Left ventricle myocardium superior (tissue), 1 donor: ENCODE data around the gene ANKRD9. TPM values are rescaled to one million over a fixed set of nuclear protein-coding genes. Genes with fewer than 3 reads are reported as not detected.
A peak's percentile ranks its signal among the peaks of the same experiment; 100 is the strongest.

Experiments
- ATAC-seq: fragments of 200-7000 bp; cut with Tn5 transposase; one replicate; pipeline ENCODE4 v1.9.1; 2020; ENCODE audit warnings: mild to moderate bottlenecking, moderate library complexity
- DNase-seq: peaks from one replicate; pipeline ENCODE4 v3.0.0-alpha.2; 2020
- intact Hi-C: fragments of 100-400 bp; cut with micrococcal nuclease; formaldehyde crosslinking; loops from one replicate; pipeline ENCODE4 v1.11.0; 2022
- total RNA-seq: library from RNA; stranded (reverse); fragmentation: NEBNext Ultra II Directional; extraction: Animal tissue kit (Norgen Biotek cat#: 25700); gene quantifications from one replicate; pipeline ENCODE4 v1.2.1, GENCODE V29; 2021
- donor health status: DM: no; HTN: yes; CAD: no; lungs with severe emphysema.

Gene ANKRD9
- total RNA-seq, 1 donor from 2014 or later, result 167 TPM

- intact Hi-C loops, result no loop called here
- DNase-seq, result no peak
- ATAC-seq, result peak; percentile 55
These were observed 22.4 kb downstream of the ANKRD9 start for GRCh38 chr14:102487204-102487577.

DNA sequence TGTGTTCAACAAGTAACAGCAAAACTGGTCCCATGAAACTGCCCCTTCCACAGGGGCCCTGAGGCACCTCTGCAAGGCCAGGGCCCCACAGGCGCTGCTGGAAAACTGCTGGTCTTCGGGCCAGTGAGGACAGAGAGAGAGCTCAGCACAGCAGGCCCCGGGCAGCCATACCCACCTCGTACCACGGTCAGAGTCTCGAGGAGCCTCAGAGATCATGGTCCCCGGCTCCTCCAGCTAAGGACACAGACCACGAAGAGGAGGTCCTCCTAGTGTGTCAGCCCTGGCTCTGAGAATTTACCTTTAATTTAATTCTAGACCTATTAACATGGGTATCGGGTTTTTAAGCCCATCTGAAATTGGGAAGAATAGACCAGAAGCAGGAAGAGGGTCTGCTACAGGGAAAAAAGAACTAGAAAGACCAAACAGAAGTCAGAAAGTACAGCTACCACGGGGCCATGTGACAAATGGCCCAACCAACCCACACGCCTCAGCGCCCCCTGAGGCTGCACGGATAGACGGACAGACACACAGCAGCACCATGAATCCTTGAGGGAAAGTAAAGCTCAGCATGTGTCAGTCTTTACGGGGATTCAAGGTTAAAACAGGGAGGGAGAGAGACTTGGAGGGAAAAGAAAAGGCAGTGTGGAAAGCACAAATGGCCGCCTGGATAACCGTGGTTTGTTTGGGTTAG lies 22.9 kb downstream of the ANKRD9 start:
- intact Hi-C loops, result no loop called here
- ATAC-seq (peak; percentile 52), DNase-seq (no peak)

GRCh38 chr14:102485693-102486512 lies 23.7 kb downstream of the ANKRD9 start:
- intact Hi-C loops, result no loop called here
- no peak for DNase-seq
- peak; percentile 38 for ATAC-seq

GRCh38 chr14:102484316-102484715 lies 25.3 kb downstream of the ANKRD9 start:
- no peak for DNase-seq
- intact Hi-C loops, result no loop called here

DNA sequence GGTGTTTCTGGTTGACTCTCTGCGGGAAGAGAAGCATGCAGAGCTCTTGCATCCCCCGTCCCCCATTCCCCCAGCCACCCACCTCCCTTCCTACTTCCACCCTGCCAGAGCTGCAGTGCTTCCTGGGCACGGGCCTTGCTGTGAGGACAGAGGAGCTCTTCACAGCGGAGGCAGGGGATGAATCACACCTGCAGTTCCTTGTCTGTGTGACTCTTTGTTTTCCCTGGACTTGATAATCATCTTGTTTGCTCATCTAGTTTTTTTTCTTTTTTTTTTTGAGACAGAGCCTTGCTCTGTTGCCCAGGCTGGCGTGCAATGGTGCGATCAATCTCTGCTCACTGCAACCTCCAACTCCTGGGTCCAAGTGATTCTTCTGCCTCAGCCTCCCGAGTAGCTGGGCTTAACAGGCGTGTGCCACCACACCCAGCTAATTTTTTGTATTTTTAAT lies 27.8 kb downstream of the ANKRD9 start:
- ATAC-seq (no peak), DNase-seq (no peak)
- intact Hi-C loops, result no loop called here

More at GRCh38 chr14:102484316-102484715, 25.3 kb downstream of the ANKRD9 start:
- ATAC-seq, result no peak

DNA sequence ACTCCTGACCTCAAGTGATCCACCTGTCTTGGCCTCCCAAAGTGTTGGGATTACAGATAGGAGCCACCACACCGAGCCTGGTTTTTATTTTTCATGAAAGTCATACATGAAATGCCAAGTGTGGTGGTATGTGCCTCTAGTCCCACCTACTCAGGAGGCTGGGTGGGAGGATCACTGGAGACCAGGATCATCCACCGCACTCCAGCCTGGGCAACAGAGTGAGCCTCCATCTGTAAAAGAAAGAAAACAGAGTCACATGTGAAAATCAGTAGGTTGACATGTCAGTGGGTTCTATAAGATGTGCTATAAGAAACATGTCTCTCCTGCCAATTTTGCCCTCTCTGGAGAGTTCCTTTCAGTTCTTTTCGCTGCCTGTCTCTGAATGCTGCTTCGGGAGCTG lies 28.2 kb downstream of the ANKRD9 start:
- no peak for ATAC-seq
- intact Hi-C loops, result no loop called here
- DNase-seq, result no peak

DNA sequence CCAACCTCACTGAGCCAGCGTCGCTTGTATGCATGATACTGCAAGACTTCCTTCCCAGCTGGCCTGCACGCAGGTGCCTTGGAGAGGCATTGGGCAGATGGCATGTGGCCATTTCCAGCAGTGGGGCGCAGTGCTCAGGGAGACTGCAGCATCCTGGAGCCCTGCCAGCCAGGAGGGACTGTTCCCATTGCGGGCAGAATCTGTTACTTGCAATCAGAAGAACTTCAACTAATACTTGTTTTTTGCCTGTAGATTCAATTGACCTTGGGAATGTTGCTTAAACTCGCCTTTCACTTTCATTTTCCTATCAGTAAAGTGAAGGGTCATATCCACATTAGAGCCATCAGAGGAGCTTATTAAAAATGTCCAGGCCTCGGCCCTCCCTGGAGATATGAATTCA lies 29.8 kb downstream of the ANKRD9 start:
- ATAC-seq (peak; percentile 63), DNase-seq (peak; percentile 80)
- intact Hi-C loops, result no loop called here

- intact Hi-C loops, result no loop called here
- DNase-seq (no peak), ATAC-seq (no peak)
These were observed 30.5 kb downstream of the ANKRD9 start for GRCh38 chr14:102479107-102479506.

DNA sequence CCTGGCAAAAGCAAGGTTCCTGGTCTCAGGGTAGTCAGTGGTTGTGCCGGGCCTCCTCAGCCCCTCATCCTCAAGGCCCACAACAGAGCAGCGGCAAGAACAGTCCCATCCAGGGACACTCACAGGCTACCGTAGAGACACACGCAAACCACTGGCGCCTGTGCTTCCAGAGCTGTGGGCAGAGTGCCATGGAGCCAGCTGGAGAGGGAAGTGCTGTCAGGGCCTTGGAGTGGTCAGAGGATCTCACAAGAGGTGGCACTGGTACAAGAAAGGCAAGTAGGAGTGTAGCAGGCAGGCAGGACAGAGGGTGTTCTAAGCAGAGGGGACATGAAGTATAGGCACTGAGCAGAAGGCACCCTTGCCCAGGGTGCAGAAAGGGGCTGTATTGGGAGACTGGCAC lies 34.6 kb downstream of the ANKRD9 start:
- intact Hi-C loops, result no loop called here
- peak; percentile 92 for DNase-seq
- peak; percentile 95 for ATAC-seq

- no peak for ATAC-seq
- intact Hi-C loops, result no loop called here
- no peak for DNase-seq
These were observed 36.0 kb downstream of the ANKRD9 start for GRCh38 chr14:102473559-102473958.

GRCh38 chr14:102472791-102473150 lies 36.8 kb downstream of the ANKRD9 start:
- DNase-seq (no peak), ATAC-seq (no peak)
- intact Hi-C loops, result no loop called here

DNA sequence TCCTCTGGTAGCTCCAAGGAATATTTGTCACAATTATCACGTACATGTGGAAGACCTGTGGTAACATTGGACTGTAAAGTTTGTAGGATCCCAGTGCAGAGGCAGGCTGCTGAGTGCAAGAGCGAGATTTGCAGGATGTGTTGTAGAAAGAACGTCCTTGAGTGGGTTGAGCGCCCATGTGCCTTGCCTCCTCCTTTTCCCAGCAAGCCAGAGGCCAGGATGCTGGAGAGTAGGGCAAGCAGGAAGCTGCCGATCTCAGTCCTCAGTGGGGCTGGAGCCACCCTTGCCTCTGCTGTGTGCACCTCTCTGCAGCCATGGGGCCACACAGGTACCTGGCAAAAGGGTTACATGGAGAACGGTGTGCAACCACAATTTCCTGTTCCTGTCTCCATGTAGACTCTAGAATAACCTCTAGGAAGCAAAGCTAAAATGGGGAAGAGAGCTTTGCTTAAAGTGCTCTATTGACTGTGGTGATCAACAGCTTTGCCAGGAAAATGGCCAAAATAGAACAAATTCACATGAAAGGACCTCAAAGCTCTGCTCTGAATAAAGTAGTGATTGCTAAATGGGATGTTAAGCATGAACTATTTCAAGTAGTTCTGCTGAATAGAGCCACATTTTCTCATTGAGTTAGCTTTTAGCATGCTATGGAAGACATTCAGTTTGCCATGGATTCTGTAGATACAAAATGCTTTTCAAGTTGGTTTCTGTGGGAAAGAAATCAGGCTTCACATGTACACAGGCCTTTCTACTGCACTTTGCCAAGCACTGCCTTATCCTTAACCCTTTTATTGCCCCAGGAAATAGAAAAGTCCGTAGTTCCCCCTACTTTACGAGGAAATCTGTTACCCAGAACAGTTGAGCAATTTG lies 37.4 kb downstream of the ANKRD9 start:
- intact Hi-C loops, result no loop called here

DNA sequence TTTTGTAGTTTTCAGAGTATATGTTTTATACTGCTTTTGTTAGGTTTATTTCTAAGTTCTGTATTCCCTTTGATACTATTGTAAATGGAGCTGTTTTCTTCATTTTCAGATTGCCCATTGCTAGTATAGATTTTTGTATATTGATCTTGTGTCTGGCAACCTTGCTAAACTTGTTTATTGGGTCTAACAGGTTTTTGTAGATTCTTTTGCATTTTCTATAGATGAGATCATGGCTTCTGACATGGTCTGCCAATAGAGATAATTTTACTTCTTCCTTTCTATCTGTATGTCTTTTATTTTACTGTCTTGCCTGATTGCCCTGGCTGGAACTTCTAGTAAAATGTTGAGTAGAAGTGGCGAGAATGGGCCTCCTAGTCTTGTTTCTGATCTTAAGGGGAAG lies 40.3 kb downstream of the ANKRD9 start:
- DNase-seq, result no peak
- intact Hi-C loops, result no loop called here
- ATAC-seq, result no peak

More for the DNA sequence above, 37.4 kb downstream of the ANKRD9 start:
- ATAC-seq, result no peak
- no peak for DNase-seq

- intact Hi-C loops, result no loop called here
These were observed 44.7 kb downstream of the ANKRD9 start for GRCh38 chr14:102464846-102465341.

DNA sequence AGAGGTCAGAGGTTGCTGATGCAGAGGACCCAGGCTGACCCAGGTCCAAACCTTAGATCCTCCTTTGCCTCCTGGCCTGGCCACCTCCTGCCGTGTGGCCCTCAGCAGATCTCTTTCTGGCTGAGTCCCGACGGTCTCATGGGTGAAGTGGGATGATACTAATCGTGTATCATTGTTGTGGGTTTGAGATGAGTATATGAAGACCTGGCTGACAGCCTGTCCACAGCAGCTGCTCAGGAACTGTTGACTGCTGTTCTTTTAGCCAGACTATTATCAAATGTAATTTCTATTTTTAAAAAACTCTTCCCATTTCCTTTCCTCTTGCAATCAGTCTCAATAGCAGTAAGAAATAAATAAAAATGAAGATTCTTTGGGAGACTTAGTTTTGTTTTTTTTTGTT lies 45.6 kb downstream of the ANKRD9 start:
- DNase-seq, result no peak
- intact Hi-C loops, result no loop called here
- ATAC-seq, result no peak

More at GRCh38 chr14:102464846-102465341, 44.7 kb downstream of the ANKRD9 start:
- DNase-seq (no peak), ATAC-seq (no peak)

DNA sequence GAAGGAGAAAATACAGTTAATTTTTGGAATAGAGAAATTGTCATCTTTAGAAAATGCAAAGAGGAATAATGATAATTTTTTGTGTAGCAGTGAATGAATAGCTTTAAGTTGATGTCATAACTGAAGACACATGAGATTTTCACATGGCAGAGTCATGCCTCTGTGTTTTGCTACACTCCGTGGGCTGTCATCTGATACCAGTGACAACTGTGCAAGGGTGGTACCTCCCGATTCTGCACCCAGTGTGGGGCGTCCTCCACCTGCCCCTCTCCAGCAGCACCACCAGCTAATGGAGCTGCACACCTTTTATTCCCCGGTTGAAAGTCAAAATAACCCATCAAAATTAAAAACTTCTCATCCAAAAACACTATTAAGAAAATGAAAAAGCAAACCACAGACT lies 47.2 kb downstream of the ANKRD9 start:
- ATAC-seq, result peak; percentile 32
- DNase-seq, result no peak
- intact Hi-C loops, result no loop called here

- DNase-seq (no peak), ATAC-seq (peak; percentile 90)
- intact Hi-C loops, result no loop called here
These were observed 47.9 kb downstream of the ANKRD9 start for GRCh38 chr14:102461490-102462338.

- no peak for ATAC-seq
- intact Hi-C loops, result no loop called here
- no peak for DNase-seq
These were observed 52.1 kb downstream of the ANKRD9 start for GRCh38 chr14:102457509-102457908.

- no peak for DNase-seq
- no peak for ATAC-seq
- intact Hi-C loops, result no loop called here
These were observed 54.9 kb downstream of the ANKRD9 start for GRCh38 chr14:102454711-102455110.
